ENCODE measurements around the gene RCBTB1.
"Not testable (repeated sequence)": the region's sequence is repeated elsewhere in the genome, so short reads cannot be mapped to it uniquely, and the experiment has no call there.

RCBTB1 gene

DNA sequence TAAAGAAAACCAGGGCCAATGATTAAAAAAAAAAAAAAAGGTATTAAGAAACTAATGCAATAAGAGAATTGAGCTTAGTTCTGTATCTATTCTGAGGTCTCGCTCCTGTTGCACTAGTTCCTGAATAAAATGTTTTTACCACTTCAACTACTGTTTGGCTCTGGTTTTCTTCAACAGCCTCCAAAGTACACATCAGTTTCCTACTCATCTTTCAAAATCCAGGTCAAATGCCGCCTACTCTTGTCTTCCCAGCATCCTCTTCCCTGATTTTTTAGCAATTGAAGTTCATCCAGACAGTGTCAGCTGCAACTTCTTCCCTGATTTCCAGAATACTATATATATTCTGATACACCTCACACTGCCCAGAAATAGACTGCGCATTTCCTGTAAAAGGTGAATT lies 1.4 kb upstream of the RCBTB1 start:
- no peak for TF ChIP-seq Cebpa-rat (IDR thresholded peaks at IDR 0.05)
- Histone ChIP-seq H3K27ac (no peak overlapping the region), H4K20me1 (0 out of 2 replicates have a peak, but pooled peaks cover 4% of the 10 kb centered on the region)

DNA sequence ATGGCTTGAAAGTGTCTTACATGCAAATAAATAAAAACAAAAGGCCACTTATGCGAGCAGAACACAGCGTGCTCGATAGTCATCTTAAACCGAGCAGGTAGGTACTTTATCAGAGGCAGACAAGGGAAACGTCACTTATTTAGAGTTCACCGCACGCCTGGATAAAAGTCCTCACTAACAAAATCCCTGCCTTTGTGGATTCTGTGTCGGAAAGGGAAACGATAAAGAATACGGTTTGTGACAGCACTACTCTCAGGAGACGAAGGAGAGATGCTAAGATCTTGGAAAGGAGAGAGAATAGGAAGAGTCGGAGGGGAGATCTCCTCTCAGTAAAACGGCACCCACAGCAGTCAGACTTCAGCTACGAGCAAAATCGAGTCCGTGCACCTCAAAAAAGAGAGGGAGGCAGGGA lies 581 bp downstream of the RCBTB1 start:
- Histone ChIP-seq H3K27ac (peak overlapping the region; percentile 87), H3K27me3 (no peaks in the 10 kb centered on the region)
- no peak for TF ChIP-seq Cebpa-rat (IDR thresholded peaks at IDR 0.05)

More for the DNA sequence above, 1.4 kb upstream of the RCBTB1 start:
- H3K36me3 ChIP-seq: peaks cover 14% of the 10 kb centered on the region
- H3K4me2 ChIP-seq: no peak overlapping the region
- H3K4me3 ChIP-seq: no peak overlapping the region
- H3K27me3 ChIP-seq: no peaks in the 10 kb centered on the region
- H3K9ac ChIP-seq: no peak overlapping the region
- no peaks in the 10 kb centered on the region for H3K9me3 ChIP-seq
- peaks cover 34% of the 10 kb centered on the region for H3K4me1 ChIP-seq

DNA sequence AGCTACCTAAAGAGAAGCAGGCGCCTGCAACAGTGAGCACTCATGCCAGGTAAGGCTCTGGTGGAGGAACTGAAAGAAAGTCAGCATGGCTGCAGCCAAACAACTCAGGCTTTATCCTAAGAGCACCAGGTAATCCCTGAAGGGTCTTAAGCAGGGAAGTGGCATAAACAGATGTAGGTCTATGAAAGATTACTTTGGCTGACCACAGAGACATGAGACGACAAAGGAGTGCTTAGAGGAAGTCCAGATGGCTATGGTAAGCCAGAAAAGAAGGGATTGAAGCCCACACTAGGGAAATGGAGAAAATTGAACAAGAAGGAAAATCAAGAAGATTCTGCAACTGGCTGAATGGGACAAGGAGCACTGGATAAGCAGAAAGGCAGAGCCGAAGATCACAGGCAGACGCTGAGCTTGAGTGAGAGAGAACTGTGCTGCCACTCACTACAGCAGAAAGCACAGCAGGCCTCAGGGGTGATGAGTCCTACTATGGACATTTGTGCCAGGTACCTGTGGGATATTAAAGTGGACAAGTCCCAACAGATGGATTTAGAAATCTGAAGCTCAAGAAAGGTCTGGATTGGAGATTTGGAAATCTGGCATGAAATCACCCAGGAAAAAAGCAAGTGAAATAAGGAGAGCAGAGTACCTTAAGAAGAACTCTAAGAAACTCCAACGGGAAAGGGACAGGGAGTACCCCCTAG lies 4.2 kb downstream of the RCBTB1 start:
- H3K9ac ChIP-seq: 0 out of 2 replicates have a peak overlapping the region, but pooled peaks have one; percentile 0
- no peaks in the 10 kb centered on the region for H3K27me3 ChIP-seq
- H3K4me3 ChIP-seq: no peak overlapping the region
- H3K9me3 ChIP-seq: no peaks in the 10 kb centered on the region
- H3K4me1 ChIP-seq: peaks cover 48% of the 10 kb centered on the region
- TF ChIP-seq Cebpa-rat (IDR thresholded peaks at IDR 0.05): no peak
- H3K27ac ChIP-seq: no peak overlapping the region
- peaks cover 56% of the 10 kb centered on the region for H3K36me3 ChIP-seq
- 0 out of 2 replicates have a peak, but pooled peaks cover 9% of the 10 kb centered on the region for H4K20me1 ChIP-seq
- H3K4me2 ChIP-seq: peak overlapping the region; percentile 2; the same call in 1 of the 2 replicates

More for the DNA sequence above, 581 bp downstream of the RCBTB1 start:
- Histone ChIP-seq H4K20me1 (0 out of 2 replicates have a peak, but pooled peaks cover 9% of the 10 kb centered on the region), H3K9ac (peak overlapping the region; percentile 94), H3K4me3 (peak overlapping the region; percentile 98), H3K4me1 (peaks cover 43% of the 10 kb centered on the region), H3K9me3 (no peaks in the 10 kb centered on the region), H3K36me3 (peaks cover 33% of the 10 kb centered on the region), H3K4me2 (peak overlapping the region; percentile 93)

DNA sequence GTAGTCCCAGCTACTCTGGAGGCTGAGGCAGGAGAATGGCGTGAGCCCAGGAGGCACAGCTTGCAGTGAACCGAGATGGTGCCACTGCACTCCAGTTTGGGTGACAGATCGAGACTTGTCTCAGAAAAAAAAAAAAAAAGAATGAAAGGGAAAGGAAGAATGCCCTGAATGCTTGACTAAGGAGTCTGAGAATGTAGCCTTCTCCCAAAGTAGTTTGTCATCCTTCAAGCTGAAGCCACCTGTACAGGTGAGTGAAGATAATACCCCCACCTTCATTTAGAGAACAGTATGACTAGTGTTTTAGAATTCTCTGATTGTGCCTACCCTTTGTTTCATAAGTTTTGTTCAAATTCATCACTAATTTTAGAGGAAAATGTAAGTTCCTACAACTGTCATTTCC lies 5.9 kb downstream of the RCBTB1 start:
- Histone ChIP-seq H3K4me3 (no peak overlapping the region), H3K27ac (no peak overlapping the region), H3K4me1 (peaks cover 45% of the 10 kb centered on the region), H3K36me3 (peaks cover 70% of the 10 kb centered on the region), H3K27me3 (no peaks in the 10 kb centered on the region), H4K20me1 (0 out of 2 replicates have a peak, but pooled peaks cover 9% of the 10 kb centered on the region), H3K4me2 (no peak overlapping the region), H3K9me3 (no peaks in the 10 kb centered on the region; the same call in 1 of the 2 replicates), H3K9ac (no peak overlapping the region)
- no peak for TF ChIP-seq Cebpa-rat (IDR thresholded peaks at IDR 0.05)

DNA sequence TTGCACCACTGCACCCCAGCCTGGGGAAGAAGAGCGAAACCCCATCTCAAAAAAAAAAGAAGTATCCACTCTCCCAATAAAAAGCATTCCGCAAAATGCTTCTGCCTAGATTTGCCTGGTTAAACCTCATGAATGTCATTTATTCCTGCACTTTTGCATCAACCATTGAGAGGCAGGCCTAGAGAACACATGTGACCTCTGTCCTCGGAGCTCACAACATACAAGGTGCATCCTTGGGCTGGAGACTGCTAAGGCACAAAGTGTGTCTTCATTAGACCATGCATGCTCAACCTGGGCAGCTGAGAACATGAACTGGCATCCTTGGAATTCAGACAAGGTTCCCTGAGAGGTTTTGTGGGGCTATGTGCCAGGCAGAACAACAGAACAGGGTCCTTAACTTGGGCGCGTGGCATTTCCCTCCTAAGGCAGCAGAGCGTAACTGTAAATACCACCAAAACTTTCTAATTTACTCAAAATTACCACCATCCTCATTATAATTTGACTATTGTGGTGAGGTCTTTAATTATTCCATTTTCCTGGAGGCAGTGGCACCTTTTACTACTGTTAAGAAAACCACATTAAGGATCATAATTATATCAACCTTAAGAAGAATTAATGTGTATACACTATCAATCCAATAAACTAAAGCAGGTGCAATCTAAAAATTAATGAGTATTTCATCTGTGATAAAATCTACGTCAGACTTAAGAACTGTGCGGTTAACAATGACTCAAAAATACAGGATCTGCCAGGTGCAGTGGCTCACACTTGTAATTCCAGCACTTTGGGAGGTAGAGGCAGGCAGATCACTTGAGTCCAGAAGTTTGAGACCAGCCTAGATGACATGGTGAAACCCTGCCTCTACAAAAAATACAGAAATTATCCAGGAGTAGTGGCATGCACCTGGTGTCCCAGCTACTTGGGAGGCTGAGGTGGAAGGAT lies 13.8 kb downstream of the RCBTB1 start:
- TF ChIP-seq Cebpa-rat (IDR thresholded peaks at IDR 0.05): no peak
- no peak overlapping the region for H3K9ac ChIP-seq
- peaks cover 24% of the 10 kb centered on the region for H3K4me1 ChIP-seq
- H3K36me3 ChIP-seq: peaks cover 74% of the 10 kb centered on the region
- peaks cover 13% of the 10 kb centered on the region for H3K9me3 ChIP-seq
- no peak overlapping the region for H3K27ac ChIP-seq
- no peaks in the 10 kb centered on the region for H4K20me1 ChIP-seq
- H3K4me3 ChIP-seq: no peak overlapping the region
- peak overlapping the region; percentile 37 for H3K4me2 ChIP-seq
- H3K27me3 ChIP-seq: no peaks in the 10 kb centered on the region

DNA sequence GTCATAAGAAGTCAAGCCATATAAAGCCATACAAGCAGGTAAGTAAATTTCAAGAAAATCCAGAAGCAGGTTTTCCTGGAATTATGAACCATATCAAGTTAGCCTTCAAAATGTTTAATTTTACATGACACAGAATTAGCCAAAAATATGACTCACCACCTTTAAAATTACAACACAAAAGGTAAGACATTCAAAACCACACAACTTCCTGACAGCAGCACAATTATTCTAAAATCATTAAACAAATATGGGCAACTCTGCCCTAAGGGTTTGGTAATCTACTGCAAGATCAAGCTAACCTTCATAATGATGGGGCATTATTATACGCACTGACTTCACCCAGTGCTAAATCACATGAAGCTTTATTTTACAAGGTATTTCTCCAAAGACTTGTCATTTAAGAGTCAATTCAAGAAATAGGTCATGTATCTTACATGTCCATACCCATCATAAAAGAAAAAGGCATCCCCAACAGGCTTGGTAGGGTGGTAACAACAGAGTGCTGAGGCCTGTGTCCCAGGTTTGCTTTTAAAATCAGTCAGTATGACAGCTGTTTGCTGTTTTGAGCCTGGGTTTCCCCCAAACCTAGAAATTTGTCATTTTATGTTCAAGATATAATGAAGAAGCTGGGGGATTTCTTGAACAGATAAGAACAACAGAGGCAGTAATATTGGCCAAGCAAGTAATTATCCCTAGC lies 15.2 kb downstream of the RCBTB1 start:
- no peak overlapping the region for H3K9ac ChIP-seq
- no peaks in the 10 kb centered on the region for H3K27me3 ChIP-seq
- no peak overlapping the region for H3K4me2 ChIP-seq
- no peak for TF ChIP-seq Cebpa-rat (IDR thresholded peaks at IDR 0.05)
- H4K20me1 ChIP-seq: no peaks in the 10 kb centered on the region
- H3K27ac ChIP-seq: no peak overlapping the region
- H3K4me3 ChIP-seq: no peak overlapping the region
- peaks cover 80% of the 10 kb centered on the region for H3K36me3 ChIP-seq
- peaks cover 24% of the 10 kb centered on the region for H3K4me1 ChIP-seq
- H3K9me3 ChIP-seq: peaks cover 21% of the 10 kb centered on the region

DNA sequence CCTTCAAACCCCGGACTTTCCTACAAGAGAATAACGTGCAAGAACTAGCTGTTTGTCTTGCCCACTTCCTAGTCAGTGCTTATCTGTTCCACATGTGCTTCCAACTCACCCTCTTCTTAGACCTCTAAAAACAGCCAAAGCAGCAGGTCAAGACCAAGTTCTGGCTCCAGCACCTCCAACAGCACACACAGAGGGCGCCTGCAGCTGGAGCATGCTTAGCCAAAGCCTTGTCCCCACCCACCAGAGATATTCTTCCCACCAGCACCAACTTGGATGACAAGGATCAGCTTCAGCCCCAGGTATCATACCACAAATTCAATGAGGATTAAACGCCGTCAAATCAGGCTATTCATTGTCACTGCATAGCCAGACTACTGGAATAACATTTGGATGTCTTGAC lies 17.9 kb downstream of the RCBTB1 start:
- Histone ChIP-seq H3K4me3 (no peak overlapping the region), H3K9me3 (peaks cover 25% of the 10 kb centered on the region), H3K27ac (no peak overlapping the region), H3K36me3 (peaks cover 85% of the 10 kb centered on the region), H3K27me3 (no peaks in the 10 kb centered on the region), H3K4me2 (no peak overlapping the region), H4K20me1 (no peaks in the 10 kb centered on the region), H3K9ac (no peak overlapping the region), H3K4me1 (peaks cover 24% of the 10 kb centered on the region)
- TF ChIP-seq Cebpa-rat (IDR thresholded peaks at IDR 0.05): no peak

DNA sequence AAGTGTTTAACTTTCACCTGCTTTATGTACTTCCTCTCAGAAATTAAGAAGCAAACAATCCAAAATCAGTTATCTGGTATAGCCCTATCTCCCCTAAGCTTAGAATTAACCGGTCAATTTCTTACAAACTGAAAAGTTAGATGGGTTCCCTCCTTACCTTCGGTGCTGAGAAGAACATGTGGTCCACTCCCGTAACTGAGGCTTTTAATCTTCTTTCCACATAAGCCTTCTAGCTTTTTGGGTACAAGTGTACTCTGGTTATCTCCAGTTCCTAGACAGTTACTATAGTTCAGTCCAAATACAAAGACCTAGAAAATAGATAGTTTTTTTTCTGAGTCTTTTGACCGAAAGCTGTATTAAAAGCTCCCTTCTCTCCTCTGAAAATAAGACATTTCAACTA lies 18.9 kb downstream of the RCBTB1 start:
- Histone ChIP-seq H4K20me1 (no peaks in the 10 kb centered on the region), H3K9me3 (peaks cover 25% of the 10 kb centered on the region), H3K36me3 (peaks cover 90% of the 10 kb centered on the region), H3K9ac (no peak overlapping the region), H3K27ac (no peak overlapping the region), H3K4me3 (no peak overlapping the region), H3K4me1 (peaks cover 15% of the 10 kb centered on the region), H3K27me3 (no peaks in the 10 kb centered on the region), H3K4me2 (no peak overlapping the region)
- TF ChIP-seq Cebpa-rat (IDR thresholded peaks at IDR 0.05): no peak

DNA sequence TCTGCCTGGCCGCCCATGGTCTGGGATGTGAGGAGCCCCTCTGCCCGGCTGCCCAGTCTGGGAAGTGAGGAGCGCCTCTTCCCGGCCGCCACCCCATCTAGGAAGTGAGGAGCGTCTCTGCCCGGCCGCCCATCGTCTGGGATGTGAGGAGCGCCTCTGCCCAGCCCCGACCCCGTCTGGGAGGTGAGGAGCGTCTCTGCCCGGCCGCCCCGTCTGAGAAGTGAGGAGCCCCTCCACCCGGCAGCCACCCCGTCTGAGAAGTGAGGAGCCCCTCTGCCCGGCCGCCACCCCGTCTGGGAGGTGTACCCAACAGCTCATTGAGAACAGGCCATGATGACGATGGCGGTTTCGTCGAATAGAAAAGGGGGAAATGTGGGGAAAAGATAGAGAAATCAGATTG lies 19.9 kb downstream of the RCBTB1 start:
- H3K4me1 ChIP-seq, H3K27me3 ChIP-seq, H3K9ac ChIP-seq, H4K20me1 ChIP-seq, H3K4me2 ChIP-seq, H3K4me3 ChIP-seq, H3K27ac ChIP-seq: not testable (repeated sequence)
- Histone ChIP-seq H3K36me3 (peaks cover 90% of the 10 kb centered on the region), H3K9me3 (peaks cover 25% of the 10 kb centered on the region)
